H54 (cell line): ENCODE results near the gene IGFBP5.
A peak's percentile ranks its signal among the peaks of the same experiment; 100 is the strongest.

Experiments
- DNase-seq: peaks from one replicate; pipeline ENCODE4 v3.0.0; 2011; ENCODE audit warnings: low spot score, mixed read lengths; ENCODE audit not compliant: insufficient read length
- FAIRE-seq: peaks from 3 replicates; lab custom pipeline; 2011; peaks lifted over from hg19 to GRCh38; lab: Jason Lieb, UNC
- POLR2A ChIP-seq: IDR thresholded peaks from 2 replicates; pipeline ENCODE4 v1.6.1; 2011; ENCODE audit warnings: low read depth, mild to moderate bottlenecking, low read length

IGFBP5 gene

DNA sequence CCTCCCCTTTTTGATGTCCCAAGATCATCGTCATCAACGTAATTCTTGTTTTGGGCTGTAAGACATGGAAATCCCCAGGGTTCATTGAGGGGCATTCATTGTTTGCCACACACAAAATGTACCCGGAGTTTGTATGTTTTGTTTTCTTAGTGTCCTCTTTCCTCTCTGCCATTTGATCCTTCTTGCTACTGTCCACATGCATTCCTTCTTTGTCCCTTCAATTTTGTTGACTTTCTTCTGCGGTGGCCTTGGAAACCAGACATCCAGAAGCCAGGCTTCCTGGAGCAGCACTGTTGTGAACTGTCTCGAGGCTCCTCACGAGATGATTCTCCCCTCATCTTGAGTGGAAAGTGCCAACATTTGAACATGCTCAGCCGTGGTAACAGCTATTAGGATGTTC lies 37.4 kb downstream of the IGFBP5 start:
- DNase-seq = no peak

GRCh38 chr2:216657086-216657855 lies 38.1 kb downstream of the IGFBP5 start:
- FAIRE-seq (no peak), DNase-seq (no peak)
- TF ChIP-seq POLR2A = no peak

More for the DNA sequence above, 37.4 kb downstream of the IGFBP5 start:
- TF ChIP-seq POLR2A = no peak
- no peak for FAIRE-seq

DNA sequence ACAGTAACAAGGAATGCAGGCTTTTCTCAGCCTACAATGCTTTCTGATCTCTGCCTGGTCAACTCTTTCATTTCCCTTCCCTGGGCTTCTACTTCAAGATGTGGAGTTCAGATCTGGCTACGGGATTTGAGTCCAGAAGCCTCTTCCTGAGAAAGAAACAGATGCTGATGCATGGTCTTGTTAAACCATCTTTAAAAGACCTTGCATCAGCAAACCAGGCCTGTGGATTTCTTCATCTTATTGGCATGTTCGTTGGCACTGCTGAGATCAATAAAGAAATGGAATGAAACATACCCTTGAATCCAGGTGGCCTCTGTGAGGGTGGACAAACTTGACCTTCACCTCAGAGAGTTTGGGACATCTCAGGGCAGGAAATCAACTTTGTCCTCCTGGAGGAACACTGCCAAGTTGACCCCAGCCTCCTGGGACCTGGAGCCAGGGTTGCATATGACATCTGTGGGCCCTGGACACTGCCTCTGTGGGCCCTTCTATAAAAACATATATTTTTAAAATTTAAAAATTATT lies 40.8 kb downstream of the IGFBP5 start:
- no peak for DNase-seq
- no peak for TF ChIP-seq POLR2A
- no peak for FAIRE-seq

DNA sequence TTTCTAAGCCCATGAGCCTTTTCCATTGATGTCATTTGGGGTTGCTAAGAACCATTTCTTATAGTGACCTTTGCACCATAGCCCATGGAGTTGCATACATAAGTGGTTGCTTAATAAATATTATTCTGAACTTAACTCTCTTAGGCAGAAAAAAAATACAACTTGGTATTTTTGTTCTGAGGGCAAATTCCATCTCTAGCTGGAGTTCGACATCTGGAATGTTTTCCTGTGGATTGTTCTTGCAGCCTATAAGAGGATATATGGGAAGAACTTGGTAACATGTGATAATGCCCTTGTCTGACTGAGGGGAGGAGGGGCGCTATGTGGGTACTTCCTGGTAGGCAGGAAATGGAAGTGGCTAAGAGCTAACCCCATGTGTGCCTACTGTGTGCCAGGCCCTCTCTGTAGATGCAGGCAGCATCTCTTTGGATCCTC lies 41.4 kb downstream of the IGFBP5 start:
- TF ChIP-seq POLR2A = no peak
- no peak for DNase-seq
- FAIRE-seq = no peak

DNA sequence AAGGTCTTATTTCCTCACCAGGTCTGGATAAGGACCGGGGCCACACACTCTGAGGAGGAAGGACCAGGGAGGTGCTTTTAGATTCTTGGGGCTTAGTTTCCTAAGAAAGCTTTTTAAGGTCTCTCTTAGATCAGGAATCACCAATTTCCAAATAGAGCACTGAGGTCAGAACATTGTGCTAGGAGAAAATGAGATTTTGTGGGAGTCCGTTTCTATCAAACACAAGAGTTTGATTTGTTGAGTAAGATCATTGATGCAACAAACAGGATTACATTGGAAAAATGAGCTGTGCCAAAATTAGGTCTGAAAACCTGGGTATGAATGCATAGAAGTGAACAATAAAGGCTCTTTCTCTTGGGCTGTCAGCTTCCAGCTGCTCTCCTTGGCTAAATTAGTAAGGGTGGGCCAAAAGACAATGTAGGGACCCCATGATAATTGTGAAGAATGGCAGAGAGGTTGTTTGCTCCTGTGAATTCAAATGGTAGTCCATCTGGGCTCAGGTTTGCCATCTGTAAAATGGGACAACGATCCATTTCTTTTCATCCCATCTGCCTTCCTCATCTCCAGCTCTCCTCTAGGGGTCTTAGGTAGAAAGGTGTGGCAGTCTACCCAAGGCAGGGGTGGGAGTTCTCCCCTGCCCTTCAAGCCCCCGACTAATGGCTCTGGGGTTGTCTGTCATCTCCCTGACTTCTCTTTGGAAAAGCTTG lies 42.1 kb downstream of the IGFBP5 start:
- no peak for FAIRE-seq
- TF ChIP-seq POLR2A = no peak

GRCh38 chr2:216652566-216652965 lies 42.8 kb downstream of the IGFBP5 start:
- DNase-seq = no peak
- TF ChIP-seq POLR2A = no peak
- no peak for FAIRE-seq

More for the DNA sequence above, 42.1 kb downstream of the IGFBP5 start:
- DNase-seq = no peak

DNA sequence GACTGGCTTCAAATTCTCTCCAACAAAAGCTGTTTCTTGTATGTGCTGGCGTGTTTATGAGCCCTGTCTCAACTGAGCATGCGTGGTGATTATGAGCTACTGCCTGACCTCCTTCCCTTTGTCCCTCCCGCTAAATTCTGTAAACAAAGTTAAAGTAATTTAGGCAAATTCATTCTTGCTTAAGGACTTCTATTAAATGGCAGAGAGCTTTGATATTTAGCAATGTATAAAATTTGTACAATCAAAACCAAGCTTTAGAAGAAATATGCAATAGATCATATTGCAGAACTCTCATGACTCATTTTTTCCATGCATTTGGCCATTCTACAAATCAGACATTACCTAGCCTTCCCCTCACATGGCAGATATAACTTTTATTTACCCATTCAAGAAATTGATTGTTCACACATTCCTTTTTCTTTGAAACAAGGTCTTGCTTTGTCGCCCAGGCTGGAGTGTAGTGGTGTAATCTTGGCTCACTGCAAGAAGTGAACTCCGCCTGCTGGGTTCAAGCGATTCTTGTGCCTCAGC lies 43.9 kb downstream of the IGFBP5 start:
- no peak for TF ChIP-seq POLR2A
- no peak for DNase-seq
- no peak for FAIRE-seq

DNA sequence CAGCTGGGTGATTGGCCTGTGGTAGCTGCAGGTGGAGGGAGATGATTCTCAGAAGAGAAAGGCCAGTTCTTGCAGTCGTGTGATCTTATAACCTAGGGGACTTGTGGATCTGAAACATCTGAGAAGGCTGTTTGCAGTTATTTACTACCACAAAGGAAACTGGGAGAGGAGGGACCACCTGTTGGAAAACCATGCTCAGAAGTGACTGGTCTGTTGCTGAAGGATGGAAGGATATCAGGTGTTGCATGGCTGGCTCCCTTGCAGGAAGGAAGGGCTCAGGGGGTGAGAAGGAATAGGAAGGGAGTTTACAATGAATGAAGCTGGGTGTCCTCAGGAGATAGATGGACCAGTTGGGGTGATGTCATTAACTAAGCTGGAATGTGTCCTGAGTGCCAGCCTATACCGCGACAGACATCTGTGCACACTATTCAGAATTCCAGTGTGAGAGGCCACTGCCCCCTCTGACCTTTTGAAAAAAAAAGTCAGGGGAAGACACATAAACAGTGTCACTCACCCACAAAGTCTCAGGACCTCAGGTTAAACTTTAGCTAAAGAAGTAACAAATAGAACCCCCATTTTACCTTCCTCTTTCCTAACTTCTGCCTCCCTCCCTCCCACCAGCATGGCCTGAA lies 44.6 kb downstream of the IGFBP5 start:
- TF ChIP-seq POLR2A = no peak
- no peak for DNase-seq
- FAIRE-seq = no peak

DNA sequence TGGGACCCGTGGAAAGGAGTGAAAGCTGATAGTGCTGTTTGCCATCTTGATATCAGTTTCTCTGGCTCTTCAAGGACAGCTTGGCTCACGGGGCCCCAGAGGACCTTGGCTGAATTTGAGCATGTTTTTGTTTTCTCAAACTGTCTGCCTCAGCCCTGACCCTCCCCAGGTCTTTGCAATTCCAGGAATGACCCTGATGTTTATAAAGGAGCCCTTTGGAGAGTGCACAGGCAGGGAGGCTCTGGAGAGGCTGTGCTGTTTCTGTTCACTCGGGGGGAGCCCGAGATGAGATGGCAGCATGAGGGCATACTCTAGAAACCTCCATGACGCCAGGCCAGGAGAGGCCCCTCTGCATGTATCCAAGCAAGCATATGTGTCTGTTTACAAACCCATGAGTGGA lies 45.8 kb downstream of the IGFBP5 start:
- no peak for TF ChIP-seq POLR2A
- DNase-seq (no peak), FAIRE-seq (no peak)

DNA sequence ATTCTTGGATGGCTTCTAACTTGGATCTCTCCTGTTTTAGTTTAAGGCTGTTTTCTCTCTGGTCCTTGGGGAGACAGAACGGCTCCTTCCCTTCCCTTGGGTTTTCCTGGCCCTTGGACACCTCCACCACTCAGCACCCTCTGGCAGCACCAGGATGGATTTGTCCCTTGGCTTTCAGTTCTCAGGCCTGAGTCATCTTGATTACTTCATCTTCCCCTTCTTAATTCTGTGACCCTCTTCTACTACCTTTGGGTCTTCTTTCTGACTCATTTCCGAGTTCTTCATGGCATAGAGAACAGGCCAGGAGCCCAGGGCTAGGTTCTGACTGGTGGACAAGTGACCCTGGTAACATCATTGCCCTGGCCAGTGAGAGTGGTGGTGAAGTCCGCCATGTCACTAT lies 47.2 kb downstream of the IGFBP5 start:
- TF ChIP-seq POLR2A = no peak
- FAIRE-seq = no peak
- DNase-seq = peak; percentile 40

- no peak for TF ChIP-seq POLR2A
- DNase-seq = no peak
- FAIRE-seq = no peak
Observed at GRCh38 chr2:216646116-216646515, 49.2 kb downstream of the IGFBP5 start.

DNA sequence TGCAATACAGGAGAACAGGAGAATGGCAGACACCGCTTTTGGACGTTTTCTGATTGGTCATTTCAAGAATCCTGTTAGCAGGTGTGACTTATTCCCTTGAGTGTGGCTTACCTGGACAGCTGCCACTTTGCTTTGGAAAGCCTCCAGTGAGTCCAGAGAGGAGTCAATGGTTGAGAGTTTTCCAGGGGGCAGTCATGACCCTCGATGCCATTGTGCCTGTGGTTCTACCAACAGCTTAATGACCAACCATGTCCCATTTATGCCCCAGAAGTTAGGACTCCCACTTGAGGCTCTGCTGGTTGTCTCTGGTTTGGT lies 49.8 kb downstream of the IGFBP5 start:
- no peak for DNase-seq
- FAIRE-seq = no peak
- no peak for TF ChIP-seq POLR2A

- TF ChIP-seq POLR2A = no peak
- FAIRE-seq = no peak
- no peak for DNase-seq
Observed at GRCh38 chr2:216644842-216645635, 50.3 kb downstream of the IGFBP5 start.
